K562 (cell line): ENCODE data around the gene SEC22C. TPM values are rescaled to one million over a fixed set of nuclear protein-coding genes. Genes with fewer than 3 reads are reported as not detected.

Experiments used
- ATAC-seq: fragments of 200-7000 bp; cut with Tn5 transposase; 3 replicates; pipeline ENCODE4 v1.9.1; 2020; ENCODE audit warnings: moderate library complexity
- BruUV-seq: library from RNA; stranded (reverse); fragments of 400-500 nt; replicated peaks from 2 replicates; lab custom pipeline; 2021; lab: Mats Ljungman, UMichigan
- CTCF ChIA-PET: fragments of 300-600 bp; formaldehyde crosslinking; extraction: SDS; loops from one replicate; lab custom pipeline; 2021; ENCODE audit warnings: low intra/inter-chr PET ratio; lab: Yijun Ruan, JAX
- POLR2A ChIA-PET: fragments of 300-600, 350-650 bp; sonication (Branson Sonifier 250); formaldehyde crosslinking; extraction: SDS; loops from one replicate; lab custom pipeline; 2021; ENCODE audit warnings: antibody characterized with exemption, inconsistent platforms; lab: Yijun Ruan, JAX
- DNase-seq, 4 experiments: peaks; one replicate each; pipeline versions ENCODE4 v3.0.0 to v3.0.0-alpha.2; 2011 to 2018; ENCODE audit warnings: low spot score in 3 of 4, mixed read lengths in 3 of 4; ENCODE audit errors: extremely low read depth in 1 of 4
- FAIRE-seq: peaks from 2 replicates; lab custom pipeline; 2011; peaks lifted over from hg19 to GRCh38; lab: Jason Lieb, UNC
- H2AFZ ChIP-seq: 2 replicates; pipeline ENCODE4 v1.6.0; 2011; ENCODE audit warnings: low read depth, low read length, control low read depth, inconsistent platforms
- H3K27ac ChIP-seq: fragments of 200-600 bp; 3 replicates; pipeline ENCODE4 v1.8.0; 2011; ENCODE audit warnings: low read depth, mild to moderate bottlenecking, control low read depth, inconsistent platforms, low read length, moderate library complexity, mixed read lengths; ENCODE audit errors: extremely low read depth
- H3K27me3 ChIP-seq, 2 experiments: fragments of 300-600 bp in 1 of 2; 2 replicates in 1 of 2; 3 replicates in 1 of 2; pipeline versions ENCODE4 v1.6.0 to v1.8.0; 2011; ENCODE audit warnings: inconsistent platforms in 2 of 2, low read length in 2 of 2, mild to moderate bottlenecking in 1 of 2, mixed read lengths in 1 of 2, moderate library complexity in 1 of 2; ENCODE audit not compliant: control insufficient read depth in 2 of 2, insufficient read depth in 2 of 2
- H3K36me3 ChIP-seq: fragments of 300-600 bp; 3 replicates; pipeline ENCODE4 v1.8.0; 2011; ENCODE audit warnings: mild to moderate bottlenecking, low read length, inconsistent platforms; ENCODE audit not compliant: control insufficient read depth, insufficient read depth
- H3K4me1 ChIP-seq, 2 experiments: fragments of 200-600 bp in 1 of 2; replicated peaks in 1 of 2; 2 replicates in 1 of 2; 3 replicates in 1 of 2; pipeline versions ENCODE4 v1.5.1 to v1.8.0; 2011; ENCODE audit warnings: inconsistent platforms in 2 of 2, low read length in 2 of 2, mild to moderate bottlenecking in 1 of 2, mixed read lengths in 1 of 2, moderate library complexity in 1 of 2; ENCODE audit not compliant: control insufficient read depth in 2 of 2, insufficient read depth in 2 of 2
- H3K4me2 ChIP-seq: 2 replicates; pipeline ENCODE4 v1.6.1; 2011; ENCODE audit warnings: low read length, control low read depth, inconsistent platforms, mixed read lengths; ENCODE audit not compliant: insufficient read depth
- H3K4me3 ChIP-seq: fragments of 200-600 bp; sonication (generic), shearing (Covaris generic); 2 replicates; pipeline ENCODE4 v1.5.1; 2016; ENCODE audit warnings: control low read depth, inconsistent platforms
- H3K79me2 ChIP-seq: fragments of 200-600 bp; 3 replicates; pipeline ENCODE4 v1.8.0; 2011; ENCODE audit warnings: low read length, inconsistent platforms; ENCODE audit not compliant: control insufficient read depth, insufficient read depth
- H3K9ac ChIP-seq, 2 experiments: 2 replicates each; pipeline versions ENCODE4 v1.6.0 to v1.6.1; 2011; ENCODE audit warnings: low read depth in 2 of 2, low read length in 2 of 2, control low read depth in 1 of 2, inconsistent platforms in 1 of 2, mild to moderate bottlenecking in 1 of 2, mixed read lengths in 1 of 2; ENCODE audit not compliant: insufficient read depth in 1 of 2
- H3K9me1 ChIP-seq: one replicate; pipeline ENCODE4 v1.6.0; 2011; ENCODE audit warnings: inconsistent platforms, mild to moderate bottlenecking, low read length, moderate library complexity; ENCODE audit not compliant: control insufficient read depth, insufficient read depth
- H3K9me3 ChIP-seq: replicated peaks from 2 replicates; pipeline ENCODE4 v1.5.1; 2011; ENCODE audit warnings: low read depth, low read length, inconsistent platforms; ENCODE audit not compliant: control insufficient read depth, insufficient read depth
- H4K20me1 ChIP-seq: replicated peaks from 2 replicates; pipeline ENCODE4 v1.6.1; 2011; ENCODE audit warnings: low read length, inconsistent platforms, mixed read lengths; ENCODE audit not compliant: control insufficient read depth, insufficient read depth
- CBFA2T2 ChIP-seq: fragments of 450-650 bp; conservative IDR thresholded peaks from 2 replicates; pipeline ENCODE4 v1.6.1; 2017; ENCODE audit warnings: mild to moderate bottlenecking
- CBX8 ChIP-seq: fragments of 200-600 bp; sonication (generic); IDR thresholded peaks from 2 replicates; pipeline ENCODE4 v1.6.1; 2012; ENCODE audit warnings: borderline replicate concordance, mixed run types, low read depth, mild to moderate bottlenecking, moderate library complexity, mixed read lengths, low read length, control low read depth, inconsistent platforms; ENCODE audit not compliant: poor library complexity, severe bottlenecking; ENCODE audit errors: extremely low read depth
- CHD1 ChIP-seq: fragments of 200-600 bp; sonication (generic); IDR thresholded peaks from one replicate; pipeline ENCODE4 v1.6.1; 2012; ENCODE audit warnings: mild to moderate bottlenecking, moderate library complexity, low read length, inconsistent platforms
- NFYB ChIP-seq: IDR thresholded peaks from 2 replicates; pipeline ENCODE4 v1.6.1; 2011; ENCODE audit warnings: mild to moderate bottlenecking, moderate library complexity; ENCODE audit not compliant: insufficient read length; ENCODE audit errors: extremely low read depth
- POLR3A ChIP-seq: IDR thresholded peaks from 2 replicates; pipeline ENCODE4 v1.6.1; 2011; ENCODE audit warnings: borderline replicate concordance, mild to moderate bottlenecking, moderate library complexity; ENCODE audit not compliant: insufficient read length, insufficient read depth; ENCODE audit errors: extremely low read depth
- RBM15 ChIP-seq: fragments of 200-400 bp; formaldehyde crosslinking; IDR thresholded peaks from 2 replicates; pipeline ENCODE4 v1.6.1; 2018; ENCODE audit warnings: mild to moderate bottlenecking, low read length, moderate library complexity; ENCODE audit not compliant: insufficient read depth
- ZNF24 ChIP-seq: fragments of 450-650 bp; IDR thresholded peaks from 2 replicates; pipeline ENCODE4 v1.6.1; 2016
- in situ Hi-C: fragments of 300-500 bp; cut with MboI; formaldehyde crosslinking; loops from 4 replicates; pipeline ENCODE4 v1.15.0; 2018; ENCODE audit warnings: inconsistent platforms, mixed read lengths
- intact Hi-C: fragments of 100-400 bp; cut with micrococcal nuclease; formaldehyde crosslinking; loops from 2 replicates; pipeline ENCODE4 v1.14.2; 2022
- polyA plus RNA-seq, 8 experiments: library from polyadenylated mRNA; depleted of rRNA in 4 of 8; stranded (reverse) in 5 of 8; unstranded in 3 of 8; fragments of >200 nt; fragmentation: Nextera tagmentation in 2 of 8; fragmentation: Illumina TruSeq in 1 of 8; extraction: Ambion mirVana in 2 of 8; extraction: Trizol in 1 of 8; gene quantifications; 2 replicates each; pipeline versions ENCODE4 v1.2.1 to v1.2.3, GENCODE V29; 2011 to 2014; ENCODE audit warnings: inconsistent platforms in 1 of 8, missing spikeins in 1 of 8
- total RNA-seq, 7 experiments: library from RNA; depleted of rRNA in 6 of 7; stranded (reverse); fragments of >200 nt in 6 of 7; fragmentation: Illumina TruSeq in 2 of 7; extraction: Trizol in 2 of 7; gene quantifications; 2 replicates each; pipeline versions ENCODE4 v1.2.1 to v1.2.3, GENCODE V29; 2011 to 2021; ENCODE audit warnings: low replicate concordance in 1 of 7
- TF ChIP-seq, protein P1 (sequence below): sonication (generic); formaldehyde crosslinking; IDR thresholded peaks from 2 replicates; pipeline ENCODE4 v1.4.0; 2020; ENCODE audit warnings: mild to moderate bottlenecking, missing genetic modification reagents

SEC22C gene
- total and polyA plus RNA-seq, 9 of the 15 experiments (the other 6 are each of a cell fraction or from before 2014, with no cell fraction given): 35.6 to 68.4 (median 50.7) TPM

DNA sequence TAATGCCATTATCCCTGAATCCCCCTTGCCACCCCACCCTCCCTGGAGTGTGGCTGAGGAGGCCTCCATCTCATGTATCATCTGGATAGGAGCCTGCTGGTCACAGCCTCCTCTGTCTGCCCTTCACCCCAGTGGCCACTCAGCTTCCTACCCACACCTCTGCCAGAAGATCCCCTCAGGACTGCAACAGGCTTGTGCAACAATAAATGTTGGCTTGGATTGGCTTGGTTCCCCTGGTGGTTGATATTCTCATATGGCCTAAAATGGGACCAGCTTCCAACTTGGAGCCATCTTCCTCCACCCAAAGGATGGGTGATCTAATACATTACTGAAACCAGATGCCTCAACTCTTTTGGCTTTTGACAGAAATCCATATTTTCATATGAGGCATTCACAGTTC, 44.4 kb downstream of the SEC22C start:
- no peak for ATAC-seq
- no peak overlapping the region for H3K9ac ChIP-seq
- no peaks in the 10 kb centered on the region for H3K36me3 ChIP-seq
- in situ Hi-C loops: loop anchor here (5.0 kb wide), 1 partner anchor 290 kb away; no protein-coding TSS in a partner anchor
- no peaks in the 10 kb centered on the region for H3K79me2 ChIP-seq
- no peak overlapping the region for H3K27ac ChIP-seq
- FAIRE-seq: no peak
- peaks cover 5 to 11% of the 10 kb centered on the region in 2 experiments; a peak in 4 of 5 replicates for H3K27me3 ChIP-seq
- H3K4me1 ChIP-seq: peaks cover 0 to 6% of the 10 kb centered on the region in 2 experiments; a peak in 2 of 5 replicates
- peaks cover 21% of the 10 kb centered on the region for H4K20me1 ChIP-seq
- DNase-seq: no peak
- H3K9me1 ChIP-seq: no peaks in the 10 kb centered on the region
- H2AFZ ChIP-seq: no peak overlapping the region
- intact Hi-C loops: no loop called here
- TF ChIP-seq CBFA2T2 (no peak), RBM15 (no peak), CHD1 (no peak), CBX8 (no peak), ZNF24 (no peak), NFYB (no peak), POLR3A (no peak)
- TF ChIP-seq, protein P1, sequence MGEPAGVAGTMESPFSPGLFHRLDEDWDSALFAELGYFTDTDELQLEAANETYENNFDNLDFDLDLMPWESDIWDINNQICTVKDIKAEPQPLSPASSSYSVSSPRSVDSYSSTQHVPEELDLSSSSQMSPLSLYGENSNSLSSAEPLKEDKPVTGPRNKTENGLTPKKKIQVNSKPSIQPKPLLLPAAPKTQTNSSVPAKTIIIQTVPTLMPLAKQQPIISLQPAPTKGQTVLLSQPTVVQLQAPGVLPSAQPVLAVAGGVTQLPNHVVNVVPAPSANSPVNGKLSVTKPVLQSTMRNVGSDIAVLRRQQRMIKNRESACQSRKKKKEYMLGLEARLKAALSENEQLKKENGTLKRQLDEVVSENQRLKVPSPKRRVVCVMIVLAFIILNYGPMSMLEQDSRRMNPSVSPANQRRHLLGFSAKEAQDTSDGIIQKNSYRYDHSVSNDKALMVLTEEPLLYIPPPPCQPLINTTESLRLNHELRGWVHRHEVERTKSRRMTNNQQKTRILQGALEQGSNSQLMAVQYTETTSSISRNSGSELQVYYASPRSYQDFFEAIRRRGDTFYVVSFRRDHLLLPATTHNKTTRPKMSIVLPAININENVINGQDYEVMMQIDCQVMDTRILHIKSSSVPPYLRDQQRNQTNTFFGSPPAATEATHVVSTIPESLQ (CRISPR knock-in tag): no peak
- TF ChIP-seq, all 486 proteins: peak for 0
- Histone ChIP-seq H3K4me3 (no peak overlapping the region), H3K9me3 (no peaks in the 10 kb centered on the region), H3K4me2 (no peak overlapping the region)
- ChIA-PET CTCF (no interaction called here), POLR2A (interaction anchor here (0.6 to 0.7 kb wide), 3 partner anchors 12 to 137 kb away, joined by 3 to 4 read pairs (median 3); no protein-coding TSS in a partner anchor)
- BruUV-seq: no TSS peak
